GM10266 (cell line): ENCODE data around the gene LRRC27.

Source experiments
- DNase-seq: peaks from one replicate; pipeline ENCODE4 v3.0.0; 2012; ENCODE audit errors: extremely low spot score
- CTCF ChIP-seq: IDR thresholded peaks from 2 replicates; pipeline ENCODE4 v1.5.1; 2012; ENCODE audit warnings: mild to moderate bottlenecking, low read depth; ENCODE audit not compliant: control insufficient read depth, insufficient read depth; ENCODE audit errors: missing control alignments

LRRC27 gene

GRCh38 chr10:132303361-132304115 is 28.5 kb upstream of the LRRC27 start:
- TF ChIP-seq CTCF: no peak
- DNase-seq: no peak

GRCh38 chr10:132304756-132305509 is 27.1 kb upstream of the LRRC27 start:
- no peak for DNase-seq
- TF ChIP-seq CTCF: no peak

GRCh38 chr10:132305654-132306342 is 26.2 kb upstream of the LRRC27 start:
- no peak for DNase-seq
- TF ChIP-seq CTCF: no peak

- no peak for DNase-seq
- no peak for TF ChIP-seq CTCF
Measured at GRCh38 chr10:132306343-132306685, 25.7 kb upstream of the LRRC27 start.

- DNase-seq: no peak
- no peak for TF ChIP-seq CTCF
Measured at GRCh38 chr10:132306864-132307751, 24.9 kb upstream of the LRRC27 start.

- no peak for TF ChIP-seq CTCF
- DNase-seq: peak; percentile 100
Measured at GRCh38 chr10:132307823-132308586, 24.0 kb upstream of the LRRC27 start, which contains the start of gene STK32C. Gene STK32C (minus strand): TSS chr10:132307950. CDS start chr10:132307833, 117 bp downstream.
